ENCODE measurements around the gene PHACTR3. TPM values are rescaled to one million over a fixed set of nuclear protein-coding genes. Genes with fewer than 3 reads are reported as not detected.

The PHACTR3 gene
- total RNA-seq, 5 donors from 2014 or later (not counting 1 experiment from before 2014, with no cell fraction given): not detected

DNA sequence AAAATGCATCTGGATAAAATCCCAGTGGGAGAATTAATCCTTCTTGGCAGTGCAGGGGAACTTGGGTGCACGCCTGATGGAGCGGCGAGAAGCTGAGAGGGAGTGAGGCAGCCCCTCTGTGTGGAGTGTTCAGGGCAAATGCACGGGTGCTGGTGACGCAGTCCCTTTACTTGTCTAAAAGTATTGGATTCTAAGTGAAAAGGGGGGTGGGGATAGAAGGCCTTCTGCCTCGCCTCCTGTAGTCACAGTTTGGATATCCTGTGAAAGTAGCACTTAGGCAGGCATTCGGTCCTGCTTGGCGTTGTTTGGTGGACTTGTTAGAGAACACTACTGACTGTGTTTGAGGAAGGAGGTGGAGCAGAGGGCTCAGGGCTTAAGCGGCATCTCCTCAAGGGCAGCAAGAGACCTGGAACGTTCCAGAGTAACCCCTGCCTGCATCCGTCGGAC, 39.3 kb downstream of the PHACTR3 start:
- no peak overlapping the region for H3K27ac ChIP-seq (ENCODE audit: low read length)
- no peaks in the 10 kb centered on the region for H3K4me1 Mint-ChIP-seq
- H3K27me3 ChIP-seq (replicated peaks in 1 of 2; ENCODE audit: control insufficient read depth in 2 of 2, extremely low read depth in 1 of 2, insufficient read depth in 2 of 2, low read length in 1 of 2): peaks cover 0 to 6% of the 10 kb centered on the region in 2 experiments
- peaks cover 1 to 12% of the 10 kb centered on the region in 2 donors for H3K27me3 Mint-ChIP-seq
- ChIA-PET POLR2A (no interaction called here), CTCF (no interaction called here)
- H3K4me1 ChIP-seq (ENCODE audit: control insufficient read depth in 1 of 2, extremely low read depth in 1 of 2, insufficient read depth in 2 of 2, low read length in 2 of 2): no peaks in the 10 kb centered on the region
- no peak overlapping the region for H3K4me3 Mint-ChIP-seq
- WGBS (ENCODE audit: insufficient coverage): 76% methylated on average over 11 of the region's 12 CpGs
- no peaks in the 10 kb centered on the region for H3K36me3 Mint-ChIP-seq
- ATAC-seq (replicated peaks in 1 of 4) (no peak), DNase-seq (no peak)
- no peaks in the 10 kb centered on the region for H3K9me3 ChIP-seq
- H3K4me3 ChIP-seq (ENCODE audit: control insufficient read depth in 1 of 2, extremely low read depth in 1 of 2, low read length in 1 of 2): no peak overlapping the region
- no peaks in the 10 kb centered on the region for H3K36me3 ChIP-seq (ENCODE audit: control insufficient read depth in 2 of 2, extremely low read depth in 1 of 2, insufficient read depth in 1 of 2, low read length in 1 of 2)
- peaks cover 0 to 5% (median 5%) of the 10 kb centered on the region in 3 donors for H3K9me3 Mint-ChIP-seq
- no peak overlapping the region for H3K27ac Mint-ChIP-seq

DNA sequence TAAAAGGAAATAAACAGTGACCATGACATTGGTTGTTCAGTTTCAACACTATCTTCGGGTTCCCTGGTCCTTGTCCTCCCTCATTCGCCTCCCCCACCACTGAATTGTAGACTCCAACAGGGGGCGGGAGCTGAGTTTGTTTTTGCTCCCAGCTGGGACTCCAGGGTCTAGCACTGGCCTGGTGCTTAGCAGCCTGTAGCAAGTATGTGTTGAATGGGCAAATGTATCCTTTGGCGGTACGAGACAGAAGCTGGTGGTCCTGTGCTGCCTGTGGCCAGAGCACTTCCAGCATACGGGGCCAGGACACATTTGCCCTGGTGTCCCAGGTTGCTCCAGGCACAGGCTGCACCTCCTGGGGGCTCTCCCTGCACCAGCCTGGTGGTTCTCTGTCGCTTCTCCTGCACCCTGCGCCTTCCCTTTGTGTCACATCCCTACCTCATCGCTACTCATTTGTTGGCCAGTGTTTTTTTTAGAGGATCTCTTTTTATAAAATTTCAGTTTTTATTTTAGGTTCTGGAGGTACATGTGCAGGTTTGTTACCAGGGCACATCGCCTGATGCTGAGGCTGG, 40.1 kb downstream of the PHACTR3 start:
- Histone ChIP-seq H3K27ac (ENCODE audit: low read length) (no peak overlapping the region), H3K27me3 (replicated peaks in 1 of 2; ENCODE audit: control insufficient read depth in 2 of 2, extremely low read depth in 1 of 2, insufficient read depth in 2 of 2, low read length in 1 of 2) (peaks cover 0 to 7% of the 10 kb centered on the region in 2 experiments), H3K36me3 (ENCODE audit: control insufficient read depth in 2 of 2, extremely low read depth in 1 of 2, insufficient read depth in 1 of 2, low read length in 1 of 2) (no peaks in the 10 kb centered on the region), H3K4me3 (ENCODE audit: control insufficient read depth in 1 of 2, extremely low read depth in 1 of 2, low read length in 1 of 2) (no peak overlapping the region), H3K9me3 (no peaks in the 10 kb centered on the region), H3K4me1 (ENCODE audit: control insufficient read depth in 1 of 2, extremely low read depth in 1 of 2, insufficient read depth in 2 of 2, low read length in 2 of 2) (no peaks in the 10 kb centered on the region)
- Mint-ChIP-seq H3K4me1 (no peaks in the 10 kb centered on the region), H3K9me3 (peaks cover 0 to 5% (median 3%) of the 10 kb centered on the region in 3 donors), H3K27ac (no peak overlapping the region), H3K27me3 (peaks cover 5 to 12% of the 10 kb centered on the region in 2 donors), H3K4me3 (no peak overlapping the region), H3K36me3 (no peaks in the 10 kb centered on the region)
- ATAC-seq (replicated peaks in 1 of 4) (no peak), DNase-seq (no peak)
- CTCF ChIA-PET: no interaction called here
- POLR2A ChIA-PET: no interaction called here
- 81% methylated on average over 4 of the region's 10 CpGs for WGBS (ENCODE audit: insufficient coverage)

DNA sequence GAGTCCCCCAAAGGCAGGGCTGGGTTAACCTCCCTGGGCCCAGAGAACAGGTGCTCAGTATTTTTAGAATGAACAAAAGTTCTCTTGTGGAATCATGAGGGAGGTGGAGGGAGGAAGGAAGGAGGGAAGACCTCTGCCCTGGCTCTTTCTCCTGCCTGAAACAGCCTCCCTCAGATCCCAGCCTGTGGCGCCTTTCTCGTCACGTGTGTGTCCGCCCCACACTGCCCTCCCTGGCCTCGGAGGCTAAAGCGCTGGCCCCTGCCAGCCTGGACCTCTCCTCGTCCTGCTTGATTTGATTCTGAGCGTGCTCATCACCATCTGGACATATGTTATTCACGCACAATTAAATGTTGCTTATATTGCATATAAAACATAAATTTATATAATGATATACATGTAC, 40.9 kb downstream of the PHACTR3 start:
- Histone ChIP-seq H3K27ac (ENCODE audit: low read length) (no peak overlapping the region), H3K27me3 (replicated peaks in 1 of 2; ENCODE audit: control insufficient read depth in 2 of 2, extremely low read depth in 1 of 2, insufficient read depth in 2 of 2, low read length in 1 of 2) (peaks cover 0 to 7% of the 10 kb centered on the region in 2 experiments), H3K4me3 (ENCODE audit: control insufficient read depth in 1 of 2, extremely low read depth in 1 of 2, low read length in 1 of 2) (no peak overlapping the region), H3K4me1 (ENCODE audit: control insufficient read depth in 1 of 2, extremely low read depth in 1 of 2, insufficient read depth in 2 of 2, low read length in 2 of 2) (no peaks in the 10 kb centered on the region), H3K9me3 (no peaks in the 10 kb centered on the region), H3K36me3 (ENCODE audit: control insufficient read depth in 2 of 2, extremely low read depth in 1 of 2, insufficient read depth in 1 of 2, low read length in 1 of 2) (no peaks in the 10 kb centered on the region)
- no peaks in the 10 kb centered on the region for H3K36me3 Mint-ChIP-seq
- H3K4me1 Mint-ChIP-seq: no peaks in the 10 kb centered on the region
- peaks cover 0 to 5% (median 3%) of the 10 kb centered on the region in 3 donors for H3K9me3 Mint-ChIP-seq
- H3K27ac Mint-ChIP-seq: no peak overlapping the region
- DNase-seq: no peak
- ATAC-seq (replicated peaks in 1 of 4): no peak
- no peak overlapping the region for H3K4me3 Mint-ChIP-seq
- WGBS (ENCODE audit: insufficient coverage): 75% methylated on average over 4 of the region's 9 CpGs
- peaks cover 5 to 13% of the 10 kb centered on the region in 2 donors for H3K27me3 Mint-ChIP-seq
- ChIA-PET POLR2A (no interaction called here), CTCF (no interaction called here)

GRCh38 chr20:59645761-59646171, 41.4 kb downstream of the PHACTR3 start:
- H3K9me3 Mint-ChIP-seq: peaks cover 0 to 5% (median 3%) of the 10 kb centered on the region in 3 donors
- H3K36me3 Mint-ChIP-seq: no peaks in the 10 kb centered on the region
- no peak overlapping the region for H3K27ac ChIP-seq (ENCODE audit: low read length)
- H3K27me3 Mint-ChIP-seq: peaks cover 5 to 18% of the 10 kb centered on the region in 2 donors
- 73% methylated on average over 3 of the region's 7 CpGs for WGBS (ENCODE audit: insufficient coverage)
- H3K4me3 Mint-ChIP-seq: no peak overlapping the region
- ChIA-PET CTCF (no interaction called here), POLR2A (no interaction called here)
- H3K36me3 ChIP-seq (ENCODE audit: control insufficient read depth in 2 of 2, extremely low read depth in 1 of 2, insufficient read depth in 1 of 2, low read length in 1 of 2): no peaks in the 10 kb centered on the region
- no peaks in the 10 kb centered on the region for H3K9me3 ChIP-seq
- H3K27ac Mint-ChIP-seq: no peak overlapping the region
- H3K4me3 ChIP-seq (ENCODE audit: control insufficient read depth in 1 of 2, extremely low read depth in 1 of 2, low read length in 1 of 2): no peak overlapping the region
- H3K4me1 Mint-ChIP-seq: no peaks in the 10 kb centered on the region
- DNase-seq (no peak), ATAC-seq (replicated peaks in 1 of 4) (no peak)
- H3K4me1 ChIP-seq (ENCODE audit: control insufficient read depth in 1 of 2, extremely low read depth in 1 of 2, insufficient read depth in 2 of 2, low read length in 2 of 2): no peaks in the 10 kb centered on the region
- H3K27me3 ChIP-seq (replicated peaks in 1 of 2; ENCODE audit: control insufficient read depth in 2 of 2, extremely low read depth in 1 of 2, insufficient read depth in 2 of 2, low read length in 1 of 2): peaks cover 0 to 7% of the 10 kb centered on the region in 2 experiments

- peaks cover 5 to 21% of the 10 kb centered on the region in 2 donors for H3K27me3 Mint-ChIP-seq
- H3K4me3 Mint-ChIP-seq: no peak overlapping the region
- H3K4me3 ChIP-seq (ENCODE audit: control insufficient read depth in 1 of 2, extremely low read depth in 1 of 2, low read length in 1 of 2): no peak overlapping the region
- H3K36me3 ChIP-seq (ENCODE audit: control insufficient read depth in 2 of 2, extremely low read depth in 1 of 2, insufficient read depth in 1 of 2, low read length in 1 of 2): no peaks in the 10 kb centered on the region
- no peaks in the 10 kb centered on the region for H3K9me3 ChIP-seq
- no peaks in the 10 kb centered on the region for H3K4me1 ChIP-seq (ENCODE audit: control insufficient read depth in 1 of 2, extremely low read depth in 1 of 2, insufficient read depth in 2 of 2, low read length in 2 of 2)
- POLR2A ChIA-PET: no interaction called here
- H3K27me3 ChIP-seq (replicated peaks in 1 of 2; ENCODE audit: control insufficient read depth in 2 of 2, extremely low read depth in 1 of 2, insufficient read depth in 2 of 2, low read length in 1 of 2): peaks cover 0 to 7% of the 10 kb centered on the region in 2 experiments
- CTCF ChIA-PET: no interaction called here
- H3K36me3 Mint-ChIP-seq: no peaks in the 10 kb centered on the region
- 65% methylated on average over 3 of the region's 3 CpGs for WGBS (ENCODE audit: insufficient coverage)
- H3K27ac ChIP-seq (ENCODE audit: low read length): no peak overlapping the region
- H3K9me3 Mint-ChIP-seq: peaks cover 0 to 5% (median 3%) of the 10 kb centered on the region in 3 donors
- H3K27ac Mint-ChIP-seq: no peak overlapping the region
- ATAC-seq (replicated peaks in 1 of 4) (no peak), DNase-seq (no peak)
- H3K4me1 Mint-ChIP-seq: no peaks in the 10 kb centered on the region
Measured at GRCh38 chr20:59646487-59646886, 42.1 kb downstream of the PHACTR3 start.

DNA sequence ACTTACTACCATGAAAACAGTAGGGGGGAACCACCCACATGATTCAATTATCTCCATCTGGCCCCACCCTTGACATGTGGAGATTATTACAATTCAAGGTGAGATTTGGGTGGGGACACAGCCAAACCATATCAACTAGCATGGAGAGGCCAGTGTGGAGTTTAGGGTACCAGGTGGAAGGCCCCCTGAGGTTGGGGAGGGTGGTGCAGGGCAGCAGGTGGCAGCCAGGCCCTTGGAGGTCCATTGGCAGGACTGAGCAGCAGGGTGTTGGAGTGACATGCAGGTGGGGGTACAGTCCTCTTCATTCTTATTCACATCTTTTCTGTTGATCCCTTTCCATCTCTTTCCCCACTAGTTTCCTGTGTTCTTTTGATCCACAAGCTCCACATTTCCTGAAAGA, 42.9 kb downstream of the PHACTR3 start:
- CTCF ChIA-PET: no interaction called here
- Mint-ChIP-seq H3K27ac (no peak overlapping the region), H3K4me3 (no peak overlapping the region), H3K4me1 (no peaks in the 10 kb centered on the region), H3K9me3 (peaks cover 0 to 5% (median 3%) of the 10 kb centered on the region in 3 donors), H3K36me3 (no peaks in the 10 kb centered on the region), H3K27me3 (peaks cover 5 to 21% of the 10 kb centered on the region in 2 donors)
- no peak overlapping the region for H3K27ac ChIP-seq (ENCODE audit: low read length)
- no peaks in the 10 kb centered on the region for H3K36me3 ChIP-seq (ENCODE audit: control insufficient read depth in 2 of 2, extremely low read depth in 1 of 2, insufficient read depth in 1 of 2, low read length in 1 of 2)
- no peak overlapping the region for H3K4me3 ChIP-seq (ENCODE audit: control insufficient read depth in 1 of 2, extremely low read depth in 1 of 2, low read length in 1 of 2)
- DNase-seq (no peak), ATAC-seq (replicated peaks in 1 of 4) (no peak)
- no peaks in the 10 kb centered on the region for H3K9me3 ChIP-seq
- H3K4me1 ChIP-seq (ENCODE audit: control insufficient read depth in 1 of 2, extremely low read depth in 1 of 2, insufficient read depth in 2 of 2, low read length in 2 of 2): no peaks in the 10 kb centered on the region
- POLR2A ChIA-PET: no interaction called here
- H3K27me3 ChIP-seq (replicated peaks in 1 of 2; ENCODE audit: control insufficient read depth in 2 of 2, extremely low read depth in 1 of 2, insufficient read depth in 2 of 2, low read length in 1 of 2): peaks cover 0 to 10% of the 10 kb centered on the region in 2 experiments
